Parathyroid adenoma (tissue), 2 donors: ENCODE measurements around the gene RPUSD2.

Experiments
- H2AFZ ChIP-seq: fragments of 300-600 bp; sonication (generic); one replicate; pipeline ENCODE4 v1.7.0; 2017; ENCODE audit warnings: antibody characterized with exemption, mild to moderate bottlenecking
- H3K27ac ChIP-seq: fragments of 300-600 bp; sonication (generic); one replicate; pipeline ENCODE4 v1.7.0; 2017
- H3K27me3 ChIP-seq: fragments of 300-600 bp; sonication (generic); one replicate; pipeline ENCODE4 v1.7.0; 2017; ENCODE audit warnings: low read length; ENCODE audit not compliant: control insufficient read depth, insufficient read depth
- H3K36me3 ChIP-seq: fragments of 300-600 bp; sonication (generic); one replicate; pipeline ENCODE4 v1.7.0; 2017; ENCODE audit warnings: low read length; ENCODE audit not compliant: control insufficient read depth, insufficient read depth
- H3K4me1 ChIP-seq: fragments of 300-600 bp; sonication (generic); one replicate; pipeline ENCODE4 v1.7.0; 2017; ENCODE audit warnings: control low read depth
- H3K4me2 ChIP-seq: fragments of 300-600 bp; sonication (generic); one replicate; pipeline ENCODE4 v1.7.0; 2017; ENCODE audit warnings: low read length
- H3K4me3 ChIP-seq: fragments of 300-600 bp; sonication (generic); one replicate; pipeline ENCODE4 v1.7.0; 2017; ENCODE audit warnings: low read depth, low read length
- H3K79me2 ChIP-seq: fragments of 300-600 bp; sonication (generic); one replicate; pipeline ENCODE4 v1.7.0; 2017; ENCODE audit warnings: control low read depth
- H3K9ac ChIP-seq: fragments of 300-600 bp; sonication (generic); one replicate; pipeline ENCODE4 v1.7.0; 2017; ENCODE audit warnings: mild to moderate bottlenecking
- H3K9me3 ChIP-seq: fragments of 300-600 bp; sonication (generic); one replicate; pipeline ENCODE4 v1.7.0; 2017; ENCODE audit warnings: low read length; ENCODE audit not compliant: control insufficient read depth
- CTCF ChIP-seq: fragments of 300-600 bp; sonication (generic); IDR thresholded peaks from one replicate; pipeline ENCODE4 v1.7.0; 2017; ENCODE audit warnings: antibody characterized with exemption, mild to moderate bottlenecking
- donor health status: primary hyperparathyroidism.

RPUSD2 gene

DNA sequence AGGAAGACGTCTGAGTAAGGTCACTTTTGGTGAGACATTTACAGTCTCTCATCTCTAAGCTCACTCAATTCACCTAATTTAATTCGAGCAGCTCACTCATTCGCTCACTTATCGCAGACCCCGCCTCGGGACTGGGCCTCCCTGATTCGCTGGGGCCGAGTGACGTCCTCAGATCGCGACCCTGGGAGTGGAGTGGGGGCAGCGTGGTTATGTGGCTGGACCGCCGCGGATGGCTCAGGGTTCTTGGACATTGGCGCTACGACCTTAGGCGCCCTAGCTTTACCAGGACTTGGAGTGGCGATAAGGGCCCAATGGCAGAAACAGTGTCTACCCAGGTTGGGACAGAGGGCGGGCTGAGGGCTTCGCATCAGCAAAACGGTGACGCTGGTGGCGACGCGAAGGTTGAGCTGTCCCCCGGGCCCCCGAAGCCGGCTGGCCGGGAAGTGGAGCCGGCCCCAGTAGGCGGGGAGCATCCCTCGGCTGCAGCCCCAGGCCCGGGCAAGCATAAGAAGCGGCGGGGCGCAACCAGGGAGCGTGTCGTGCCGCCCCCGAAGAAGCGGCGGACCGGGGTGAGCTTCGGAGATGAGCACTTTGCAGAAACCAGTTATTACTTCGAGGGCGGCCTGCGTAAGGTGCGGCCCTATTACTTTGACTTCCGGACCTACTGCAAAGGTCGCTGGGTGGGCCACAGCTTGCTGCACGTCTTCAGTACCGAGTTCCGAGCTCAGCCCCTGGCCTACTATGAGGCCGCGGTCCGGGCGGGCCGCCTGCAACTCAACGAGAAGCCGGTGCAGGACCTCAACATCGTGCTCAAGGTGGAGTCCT is at the start of gene RPUSD2:
Gene RPUSD2, plus strand, starts transcription at position 171 of the 825 bp plus-strand sequence. Its CDS starts 39 bp downstream, at position 210.
- Histone ChIP-seq H3K9me3 (no peaks in the 10 kb centered on the region), H3K27ac (peak within 1 kb of the TSS; percentile 74), H3K36me3 (no peaks in the 10 kb centered on the region), H3K4me2 (peak within 1 kb of the TSS; percentile 89), H3K4me1 (no peaks in the 10 kb centered on the region), H3K79me2 (no peaks in the 10 kb centered on the region), H3K27me3 (no peaks in the 10 kb centered on the region), H2AFZ (peak within 1 kb of the TSS; percentile 96), H3K4me3 (peak within 1 kb of the TSS; percentile 93), H3K9ac (no peak within 1 kb of the TSS)
- no peak for TF ChIP-seq CTCF

GRCh38 chr15:40523611-40524010 is 45.5 kb upstream of the RPUSD2 start:
- no peaks in the 10 kb centered on the region for H3K36me3 ChIP-seq
- H3K4me1 ChIP-seq: no peaks in the 10 kb centered on the region
- H3K27ac ChIP-seq: no peak overlapping the region
- H3K4me2 ChIP-seq: no peak overlapping the region
- H3K9ac ChIP-seq: no peak overlapping the region
- no peak for TF ChIP-seq CTCF
- no peaks in the 10 kb centered on the region for H3K79me2 ChIP-seq
- H3K9me3 ChIP-seq: no peaks in the 10 kb centered on the region
- no peak overlapping the region for H2AFZ ChIP-seq
- no peaks in the 10 kb centered on the region for H3K27me3 ChIP-seq
- no peak overlapping the region for H3K4me3 ChIP-seq

DNA sequence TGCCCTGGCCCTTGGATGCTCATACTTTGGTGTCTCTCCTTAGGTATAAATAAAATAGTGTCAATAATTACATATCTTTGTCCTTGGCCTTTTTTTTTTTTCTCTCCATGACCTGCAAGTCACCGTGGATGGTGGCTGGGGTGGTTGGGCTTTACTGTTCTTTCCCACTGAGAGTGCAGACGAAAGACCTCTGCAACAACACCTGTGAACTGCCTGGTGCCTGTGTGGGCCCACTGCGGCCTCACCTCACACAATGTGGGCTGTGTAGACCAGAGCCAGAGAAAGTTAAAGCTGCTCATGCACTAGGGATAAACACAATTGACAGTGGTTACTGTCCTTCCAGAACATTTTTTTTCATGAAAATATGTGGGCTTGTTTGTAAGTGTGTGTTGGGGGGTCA is 43.2 kb upstream of the RPUSD2 start:
- H2AFZ ChIP-seq: no peak overlapping the region
- H3K4me1 ChIP-seq: no peaks in the 10 kb centered on the region
- no peak overlapping the region for H3K9ac ChIP-seq

DNA sequence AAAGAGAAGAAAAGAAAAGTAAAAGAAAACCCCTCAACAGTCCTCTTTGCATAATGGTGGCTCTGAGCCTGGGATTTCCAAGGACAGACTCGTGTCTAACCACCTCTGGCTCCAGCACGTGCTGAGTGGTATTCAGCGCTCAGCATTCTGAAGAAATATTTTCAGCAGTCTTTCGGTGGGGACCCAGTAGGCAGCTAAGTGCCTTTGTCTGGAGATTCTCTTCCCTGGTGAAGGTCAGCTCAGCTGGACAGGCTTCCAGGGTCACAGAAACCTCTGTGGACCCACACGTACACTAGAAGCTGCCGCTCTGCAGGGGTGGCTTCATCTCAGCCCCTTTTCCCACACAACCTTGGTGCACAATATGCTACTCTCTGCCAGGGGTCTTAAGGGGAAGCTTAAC is 40.3 kb upstream of the RPUSD2 start:
- Histone ChIP-seq H3K4me1 (no peaks in the 10 kb centered on the region), H3K9me3 (no peaks in the 10 kb centered on the region), H3K27ac (no peak overlapping the region), H3K79me2 (no peaks in the 10 kb centered on the region), H3K4me3 (no peak overlapping the region), H3K36me3 (no peaks in the 10 kb centered on the region), H3K27me3 (no peaks in the 10 kb centered on the region), H2AFZ (no peak overlapping the region), H3K4me2 (no peak overlapping the region), H3K9ac (no peak overlapping the region)
- no peak for TF ChIP-seq CTCF

More for the DNA sequence above, 43.2 kb upstream of the RPUSD2 start:
- no peak for TF ChIP-seq CTCF
- Histone ChIP-seq H3K36me3 (no peaks in the 10 kb centered on the region), H3K9me3 (no peaks in the 10 kb centered on the region), H3K4me3 (no peak overlapping the region), H3K79me2 (no peaks in the 10 kb centered on the region), H3K27ac (no peak overlapping the region), H3K27me3 (no peaks in the 10 kb centered on the region), H3K4me2 (no peak overlapping the region)
